22Rv1 (cell line): ENCODE data around the gene CSMD2.

Experiments used
- ZFX ChIP-seq: fragments of 450-650 bp; IDR thresholded peaks from 2 replicates; pipeline ENCODE4 v1.6.1; 2017; ENCODE audit warnings: antibody characterized with exemption, borderline replicate concordance
- TF ChIP-seq, protein P1 (sequence below): fragments of 450-650 bp; IDR thresholded peaks from 2 replicates; pipeline ENCODE4 v1.5.1; 2017; ENCODE audit warnings: mild to moderate bottlenecking

DNA sequence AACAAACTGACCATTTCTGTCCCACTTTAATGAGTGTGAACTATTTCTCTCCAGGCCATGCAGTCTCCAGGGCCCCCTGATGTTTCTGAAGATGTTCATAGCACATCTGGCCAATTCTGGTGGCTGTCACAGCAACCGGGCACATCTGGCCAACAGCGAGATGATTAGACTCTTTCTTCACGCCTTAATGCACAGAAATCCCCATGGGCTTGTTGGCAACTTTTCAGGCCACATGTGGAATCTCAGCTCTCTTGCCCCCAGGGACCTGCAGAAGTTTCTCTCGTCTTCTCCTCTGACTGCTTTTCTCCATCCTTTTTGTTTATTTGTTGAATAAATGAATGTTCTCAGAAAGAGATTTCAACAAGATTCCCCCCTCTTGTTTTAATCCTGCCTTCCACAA lies 372.4 kb downstream of the CSMD2 start:
- TF ChIP-seq, protein P1, sequence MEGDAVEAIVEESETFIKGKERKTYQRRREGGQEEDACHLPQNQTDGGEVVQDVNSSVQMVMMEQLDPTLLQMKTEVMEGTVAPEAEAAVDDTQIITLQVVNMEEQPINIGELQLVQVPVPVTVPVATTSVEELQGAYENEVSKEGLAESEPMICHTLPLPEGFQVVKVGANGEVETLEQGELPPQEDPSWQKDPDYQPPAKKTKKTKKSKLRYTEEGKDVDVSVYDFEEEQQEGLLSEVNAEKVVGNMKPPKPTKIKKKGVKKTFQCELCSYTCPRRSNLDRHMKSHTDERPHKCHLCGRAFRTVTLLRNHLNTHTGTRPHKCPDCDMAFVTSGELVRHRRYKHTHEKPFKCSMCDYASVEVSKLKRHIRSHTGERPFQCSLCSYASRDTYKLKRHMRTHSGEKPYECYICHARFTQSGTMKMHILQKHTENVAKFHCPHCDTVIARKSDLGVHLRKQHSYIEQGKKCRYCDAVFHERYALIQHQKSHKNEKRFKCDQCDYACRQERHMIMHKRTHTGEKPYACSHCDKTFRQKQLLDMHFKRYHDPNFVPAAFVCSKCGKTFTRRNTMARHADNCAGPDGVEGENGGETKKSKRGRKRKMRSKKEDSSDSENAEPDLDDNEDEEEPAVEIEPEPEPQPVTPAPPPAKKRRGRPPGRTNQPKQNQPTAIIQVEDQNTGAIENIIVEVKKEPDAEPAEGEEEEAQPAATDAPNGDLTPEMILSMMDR = no peak
- TF ChIP-seq ZFX = no peak
